NT2/D1 (cell line): ENCODE results near the gene NOB1.

ENCODE experiments used
- SUZ12 ChIP-seq: IDR thresholded peaks from 2 replicates; pipeline ENCODE4 v1.6.1; 2011; ENCODE audit not compliant: insufficient read length, insufficient read depth; ENCODE audit errors: extremely low read depth
- YY1 ChIP-seq: IDR thresholded peaks from 2 replicates; pipeline ENCODE4 v1.6.1; 2011; ENCODE audit not compliant: insufficient read length, insufficient read depth
- ZNF274 ChIP-seq: IDR thresholded peaks from 2 replicates; pipeline ENCODE4 v1.6.1; 2011; ENCODE audit warnings: mild to moderate bottlenecking, low read depth, low read length

DNA sequence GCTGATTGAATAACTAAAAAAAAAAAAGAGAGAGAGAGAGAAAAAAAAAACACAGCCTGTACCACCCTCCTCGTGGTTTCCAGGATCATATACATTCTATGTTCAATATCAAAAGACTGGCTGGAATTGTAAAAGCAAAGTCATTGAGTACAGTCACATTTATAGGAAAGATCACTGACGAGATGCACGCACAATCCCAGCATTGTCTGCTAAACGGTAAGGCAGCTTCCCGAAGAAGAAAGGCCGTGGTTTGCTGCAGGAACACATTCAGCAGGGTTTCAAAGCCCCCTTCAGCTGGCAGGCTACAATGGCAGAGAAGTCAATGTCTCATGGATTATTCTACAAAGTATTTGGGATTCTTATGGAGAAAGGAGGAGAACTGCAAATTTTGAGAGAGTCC is 37.7 kb downstream of the NOB1 start:
- no peak for TF ChIP-seq ZNF274
- TF ChIP-seq SUZ12: no peak
- no peak for TF ChIP-seq YY1
